ENCODE data around the gene TMEM178B. TPM values are rescaled to one million over a fixed set of nuclear protein-coding genes. Genes with fewer than 3 reads are reported as not detected.

The TMEM178B gene
- polyA plus RNA-seq, 1 donor from 2014 or later = 40.7 TPM

GRCh38 chr7:141360803-141361202 lies 286.9 kb downstream of the TMEM178B start:
- Histone ChIP-seq H2AFZ (ENCODE audit: low read depth, low read length) (no peak overlapping the region), H3K36me3 (ENCODE audit: insufficient read depth, low read length) (no peaks in the 10 kb centered on the region), H3K4me3 (ENCODE audit: low read length) (no peak overlapping the region), H3K79me2 (replicated peaks; ENCODE audit: insufficient read depth, low read length) (peaks cover 20% of the 10 kb centered on the region), H3K9ac (ENCODE audit: low read length) (no peak overlapping the region), H3K4me2 (ENCODE audit: low read length) (no peak overlapping the region), H4K20me1 (ENCODE audit: insufficient read depth) (no peaks in the 10 kb centered on the region), H3K27ac (ENCODE audit: low read length) (no peak overlapping the region), H3K9me2 (ENCODE audit: insufficient read depth, low read length) (no peaks in the 10 kb centered on the region), H3K27me3 (ENCODE audit: insufficient read depth, low read depth, low read length) (no peaks in the 10 kb centered on the region), H3F3A (ENCODE audit: insufficient read depth, low read length, poor library complexity, severe bottlenecking) (no peaks in the 10 kb centered on the region), H3K9me3 (ENCODE audit: low read length) (no peaks in the 10 kb centered on the region)
- TF ChIP-seq RAD21 (conservative IDR thresholded peaks at IDR 0.05) = no peak
- no peak for TF ChIP-seq TAF1 (IDR thresholded peaks at IDR 0.05; ENCODE audit: low read depth)
- no peak for TF ChIP-seq REST (IDR thresholded peaks at IDR 0.05; ENCODE audit: borderline replicate concordance)
- no peak for TF ChIP-seq EP300 (conservative IDR thresholded peaks at IDR 0.05; ENCODE audit: poor library complexity, severe bottlenecking)
- TF ChIP-seq CTCF (IDR thresholded peaks at IDR 0.05; ENCODE audit: poor library complexity, severe bottlenecking) = no peak
- no peak for TF ChIP-seq POLR2AphosphoS5 (IDR thresholded peaks at IDR 0.05)
- no peak for TF ChIP-seq SMC3 (conservative IDR thresholded peaks at IDR 0.05; ENCODE audit: poor library complexity)
- no peak for TF ChIP-seq EZH2 (IDR thresholded peaks at IDR 0.05; ENCODE audit: borderline replicate concordance, insufficient read depth, low read length, poor library complexity, severe bottlenecking)

GRCh38 chr7:141361479-141361878 lies 287.6 kb downstream of the TMEM178B start:
- no peaks in the 10 kb centered on the region for H3F3A ChIP-seq (ENCODE audit: insufficient read depth, low read length, poor library complexity, severe bottlenecking)
- no peaks in the 10 kb centered on the region for H3K27me3 ChIP-seq (ENCODE audit: insufficient read depth, low read depth, low read length)
- no peak for TF ChIP-seq EZH2 (IDR thresholded peaks at IDR 0.05; ENCODE audit: borderline replicate concordance, insufficient read depth, low read length, poor library complexity, severe bottlenecking)
- TF ChIP-seq MXI1 (conservative IDR thresholded peaks at IDR 0.05; ENCODE audit: poor library complexity, severe bottlenecking) = no peak
- no peak for TF ChIP-seq POLR2AphosphoS5 (IDR thresholded peaks at IDR 0.05)
- no peak for TF ChIP-seq EP300 (conservative IDR thresholded peaks at IDR 0.05; ENCODE audit: poor library complexity, severe bottlenecking)
- TF ChIP-seq TAF1 (IDR thresholded peaks at IDR 0.05; ENCODE audit: low read depth) = no peak
- no peak for TF ChIP-seq RAD21 (conservative IDR thresholded peaks at IDR 0.05)
- no peak for TF ChIP-seq REST (IDR thresholded peaks at IDR 0.05; ENCODE audit: borderline replicate concordance)
- no peak for TF ChIP-seq SMC3 (conservative IDR thresholded peaks at IDR 0.05; ENCODE audit: poor library complexity)
- TF ChIP-seq CTCF (IDR thresholded peaks at IDR 0.05; ENCODE audit: poor library complexity, severe bottlenecking) = no peak
- H3K79me2 ChIP-seq (replicated peaks; ENCODE audit: insufficient read depth, low read length) = peaks cover 20% of the 10 kb centered on the region
- no peaks in the 10 kb centered on the region for H4K20me1 ChIP-seq (ENCODE audit: insufficient read depth)
- no peaks in the 10 kb centered on the region for H3K36me3 ChIP-seq (ENCODE audit: insufficient read depth, low read length)
- no peak overlapping the region for H3K9ac ChIP-seq (ENCODE audit: low read length)
- H3K4me2 ChIP-seq (ENCODE audit: low read length) = no peak overlapping the region
- H3K9me2 ChIP-seq (ENCODE audit: insufficient read depth, low read length) = no peaks in the 10 kb centered on the region
- H3K27ac ChIP-seq (ENCODE audit: low read length) = no peak overlapping the region
- H3K4me3 ChIP-seq (ENCODE audit: low read length) = no peak overlapping the region
- H2AFZ ChIP-seq (ENCODE audit: low read depth, low read length) = no peak overlapping the region
- H3K9me3 ChIP-seq (ENCODE audit: low read length) = no peaks in the 10 kb centered on the region

All from neural cell (in vitro differentiated cells).